B cell (primary cell): ENCODE measurements around the gene ANKRD28. TPM values are rescaled to one million over a fixed set of nuclear protein-coding genes. Genes with fewer than 3 reads are reported as not detected.

Experiments
- ATAC-seq: fragments of 200-7000 bp; cut with Tn5 transposase; one replicate; pipeline ENCODE4 v1.10.0; 2021; ENCODE audit warnings: low read depth, mild to moderate bottlenecking, moderate number of reproducible peaks, moderate library complexity
- CTCF ChIA-PET: fragments of 350-600 bp; sonication (Branson Sonifier 250); formaldehyde crosslinking; loops from one replicate; lab custom pipeline; 2021; ENCODE audit warnings: antibody characterized with exemption, inconsistent platforms; lab: Charles Lee
- POLR2A ChIA-PET: fragments of 350-600 bp; sonication (Branson Sonifier 250); formaldehyde crosslinking; loops from one replicate; lab custom pipeline; 2021; ENCODE audit warnings: antibody characterized with exemption; lab: Charles Lee
- DNase-seq: peaks from one replicate; pipeline ENCODE4 v3.0.0; 2013
- H2AFZ ChIP-seq: 2 replicates; pipeline ENCODE4 v1.6.1; 2012; ENCODE audit warnings: mild to moderate bottlenecking, low read depth, low read length; ENCODE audit not compliant: insufficient read depth, poor library complexity, severe bottlenecking
- H3K27ac ChIP-seq, 2 donors: 1 replicate in 1 of 2; 2 replicates in 1 of 2; pipeline ENCODE4 v1.5.1; 2012 to 2013; ENCODE audit warnings: low read length in 2 of 2, mild to moderate bottlenecking in 2 of 2, moderate library complexity in 1 of 2
- H3K27me3 ChIP-seq, 4 experiments: fragments of 200-600 bp in 1 of 4; sonication (generic) in 1 of 4; replicated peaks in 1 of 4; 1 replicate in 2 of 4; 2 replicates in 2 of 4; pipeline versions ENCODE4 v1.6.1 to v1.7.0; 2013 to 2016; ENCODE audit warnings: low read length in 3 of 4, mild to moderate bottlenecking in 2 of 4, mixed read lengths in 1 of 4, moderate library complexity in 1 of 4; ENCODE audit not compliant: insufficient read depth in 4 of 4, control insufficient read depth in 3 of 4; ENCODE audit errors: control extremely low read depth in 1 of 4
- H3K36me3 ChIP-seq, 2 experiments: replicated peaks in 1 of 2; 1 replicate in 1 of 2; 2 replicates in 1 of 2; pipeline versions ENCODE4 v1.6.1 to v1.7.1; 2013; ENCODE audit warnings: low read length in 1 of 2; ENCODE audit not compliant: insufficient read depth in 2 of 2, control insufficient read depth in 1 of 2; ENCODE audit errors: control extremely low read depth in 1 of 2, extremely low read depth in 1 of 2
- H3K4me1 ChIP-seq, 2 donors: fragments of 200-600 bp in 1 of 2; sonication (generic) in 1 of 2; 1 replicate in 1 of 2; 2 replicates in 1 of 2; pipeline versions ENCODE4 v1.5.1 to v1.6.1; 2013 to 2017; ENCODE audit warnings: low read length in 2 of 2; ENCODE audit not compliant: control insufficient read depth in 2 of 2, insufficient read depth in 2 of 2
- H3K4me2 ChIP-seq: replicated peaks from 2 replicates; pipeline ENCODE3; 2012; ENCODE audit warnings: mild to moderate bottlenecking, low read depth, low read length; ENCODE audit not compliant: poor library complexity, severe bottlenecking
- H3K4me3 ChIP-seq, 5 experiments: fragments of 200-600 bp in 1 of 5; sonication (generic) in 1 of 5; 1 replicate in 3 of 5; 2 replicates in 2 of 5; pipeline versions ENCODE4 v1.5.1 to v1.7.0; 2011 to 2016; ENCODE audit warnings: low read length in 4 of 5, mild to moderate bottlenecking in 4 of 5, low read depth in 2 of 5, control low read depth in 1 of 5, moderate library complexity in 1 of 5; ENCODE audit not compliant: insufficient read depth in 1 of 5; ENCODE audit errors: control extremely low read depth in 1 of 5, extremely low read depth in 1 of 5
- H3K79me2 ChIP-seq: fragments of 200-600 bp; sonication (generic); one replicate; pipeline ENCODE4 v1.6.0; 2016; ENCODE audit warnings: low read length; ENCODE audit not compliant: control insufficient read depth, insufficient read depth
- H3K9ac ChIP-seq: fragments of 200-600 bp; sonication (generic); 2 replicates; pipeline ENCODE4 v1.6.1; 2017; ENCODE audit warnings: mild to moderate bottlenecking, low read length, moderate library complexity
- H3K9me3 ChIP-seq, 3 donors: one replicate each; pipeline versions ENCODE4 v1.6.1 to v1.7.1; 2013; ENCODE audit warnings: low read length in 2 of 3; ENCODE audit not compliant: control insufficient read depth in 2 of 3, insufficient read depth in 1 of 3; ENCODE audit errors: control extremely low read depth in 1 of 3
- H4K20me1 ChIP-seq: 2 replicates; pipeline ENCODE4 v1.6.0; 2012; ENCODE audit warnings: mild to moderate bottlenecking, low read length; ENCODE audit not compliant: insufficient read depth, control insufficient read depth, poor library complexity, severe bottlenecking
- H3K27ac Mint-ChIP-seq: one replicate; pipeline ENCODE4 v1.8.0; 2021; ENCODE audit warnings: mixed read lengths
- H3K27me3 Mint-ChIP-seq: one replicate; pipeline ENCODE4 v1.8.0; 2021; ENCODE audit warnings: mixed read lengths
- H3K4me1 Mint-ChIP-seq: one replicate; pipeline ENCODE4 v1.8.0; 2021; ENCODE audit warnings: mixed read lengths
- H3K4me3 Mint-ChIP-seq: one replicate; pipeline ENCODE4 v1.8.0; 2021; ENCODE audit warnings: mixed read lengths
- H3K9me3 Mint-ChIP-seq: one replicate; pipeline ENCODE4 v1.8.0; 2022; ENCODE audit warnings: mixed read lengths; ENCODE audit not compliant: insufficient read depth
- CTCF ChIP-seq: fragments of 200-600 bp; IDR thresholded peaks from one replicate; pipeline ENCODE4 v1.8.0; 2022; ENCODE audit warnings: antibody characterized with exemption, mild to moderate bottlenecking
- EZH2 ChIP-seq: IDR thresholded peaks from 2 replicates; pipeline ENCODE4 v1.6.1; 2012; ENCODE audit warnings: borderline replicate concordance, low read depth, mild to moderate bottlenecking, moderate library complexity, low read length; ENCODE audit not compliant: insufficient read depth, poor library complexity, severe bottlenecking
- WGBS: methylation state at CpG from one replicate; pipeline ENCODE4 v1.1.5; 2013; ENCODE audit warnings: missing lambda C conversion rate; ENCODE audit not compliant: insufficient coverage; 5-methylcytosine and 5-hydroxymethylcytosine counted together
- intact Hi-C: fragments of 100-400 bp; cut with micrococcal nuclease; formaldehyde crosslinking; loops from one replicate; pipeline ENCODE4 v1.10.0; 2022
- polyA plus RNA-seq: library from polyadenylated mRNA; depleted of rRNA; stranded (reverse); fragments of >200 nt; gene quantifications from 2 replicates; pipeline ENCODE4 v1.2.3, GENCODE V29; 2012
- total RNA-seq, 2 donors: library from RNA; stranded (reverse); fragments of 120-200 nt in 1 of 2; gene quantifications; 1 replicate in 1 of 2; 2 replicates in 1 of 2; pipeline versions ENCODE4 v1.2.3 to v1.2.4, GENCODE V29; 2013 to 2022

Gene ANKRD28
- total and polyA plus RNA-seq, 2 donors (not counting 1 experiment from before 2014, with no cell fraction given) = 20.7 to 37.4 TPM

GRCh38 chr3:15723624-15723884 is 74.2 kb downstream of the ANKRD28 start:
- Mint-ChIP-seq H3K27me3 (no peaks in the 10 kb centered on the region), H3K4me3 (no peak overlapping the region), H3K27ac (no peak overlapping the region), H3K4me1 (no peaks in the 10 kb centered on the region), H3K9me3 (no peaks in the 10 kb centered on the region)
- Histone ChIP-seq H3K4me1 (no peaks in the 10 kb centered on the region), H3K27ac (no peak overlapping the region), H3K4me3 (no peak overlapping the region), H4K20me1 (no peaks in the 10 kb centered on the region), H3K9ac (no peak overlapping the region), H3K9me3 (no peaks in the 10 kb centered on the region), H3K27me3 (no peaks in the 10 kb centered on the region), H3K4me2 (no peak overlapping the region), H2AFZ (no peak overlapping the region), H3K36me3 (peaks cover 0 to 40% of the 10 kb centered on the region in 2 experiments), H3K79me2 (no peaks in the 10 kb centered on the region)
- intact Hi-C loops = no loop called here
- POLR2A ChIA-PET = no interaction called here
- ATAC-seq (no peak), DNase-seq (no peak)
- TF ChIP-seq EZH2 = no peak
- no peak for TF ChIP-seq CTCF
- CTCF ChIA-PET = no interaction called here

- Histone ChIP-seq H3K9ac (no peak overlapping the region), H3K9me3 (no peaks in the 10 kb centered on the region), H3K4me1 (no peaks in the 10 kb centered on the region), H3K4me2 (no peak overlapping the region), H3K27ac (no peak overlapping the region), H4K20me1 (no peaks in the 10 kb centered on the region), H3K27me3 (no peaks in the 10 kb centered on the region), H3K79me2 (no peaks in the 10 kb centered on the region), H3K4me3 (no peak overlapping the region), H2AFZ (no peak overlapping the region), H3K36me3 (peaks cover 0 to 40% of the 10 kb centered on the region in 2 experiments)
- ChIA-PET CTCF (no interaction called here), POLR2A (no interaction called here)
- ATAC-seq = no peak
- Mint-ChIP-seq H3K27ac (no peak overlapping the region), H3K9me3 (no peaks in the 10 kb centered on the region), H3K4me1 (no peaks in the 10 kb centered on the region), H3K4me3 (no peak overlapping the region), H3K27me3 (no peaks in the 10 kb centered on the region)
- TF ChIP-seq EZH2 (no peak), CTCF (no peak)
- 100% methylated on average over 2 of the region's 3 CpGs for WGBS
- DNase-seq = no peak
- intact Hi-C loops = no loop called here
Measured at GRCh38 chr3:15722877-15723623, 74.7 kb downstream of the ANKRD28 start.
